Measurements from ENCODE around the gene TYRP1.

- TF ChIP-seq, protein P1, sequence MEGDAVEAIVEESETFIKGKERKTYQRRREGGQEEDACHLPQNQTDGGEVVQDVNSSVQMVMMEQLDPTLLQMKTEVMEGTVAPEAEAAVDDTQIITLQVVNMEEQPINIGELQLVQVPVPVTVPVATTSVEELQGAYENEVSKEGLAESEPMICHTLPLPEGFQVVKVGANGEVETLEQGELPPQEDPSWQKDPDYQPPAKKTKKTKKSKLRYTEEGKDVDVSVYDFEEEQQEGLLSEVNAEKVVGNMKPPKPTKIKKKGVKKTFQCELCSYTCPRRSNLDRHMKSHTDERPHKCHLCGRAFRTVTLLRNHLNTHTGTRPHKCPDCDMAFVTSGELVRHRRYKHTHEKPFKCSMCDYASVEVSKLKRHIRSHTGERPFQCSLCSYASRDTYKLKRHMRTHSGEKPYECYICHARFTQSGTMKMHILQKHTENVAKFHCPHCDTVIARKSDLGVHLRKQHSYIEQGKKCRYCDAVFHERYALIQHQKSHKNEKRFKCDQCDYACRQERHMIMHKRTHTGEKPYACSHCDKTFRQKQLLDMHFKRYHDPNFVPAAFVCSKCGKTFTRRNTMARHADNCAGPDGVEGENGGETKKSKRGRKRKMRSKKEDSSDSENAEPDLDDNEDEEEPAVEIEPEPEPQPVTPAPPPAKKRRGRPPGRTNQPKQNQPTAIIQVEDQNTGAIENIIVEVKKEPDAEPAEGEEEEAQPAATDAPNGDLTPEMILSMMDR (IDR thresholded peaks at IDR 0.05), result no peak
- TF ChIP-seq POLR2A (IDR thresholded peaks at IDR 0.05) (no peak), EP300 (IDR thresholded peaks at IDR 0.05) (no peak)
Observed at GRCh38 chr9:12666813-12667212, 26.4 kb upstream of the TYRP1 start.

All from ovary (tissue), 3 donors.